ENCODE measurements around the gene ADIPOR2.
"Not testable (repeated sequence)": the region's sequence is repeated elsewhere in the genome, so short reads cannot be mapped to it uniquely, and the experiment has no call there.

Gene ADIPOR2

DNA sequence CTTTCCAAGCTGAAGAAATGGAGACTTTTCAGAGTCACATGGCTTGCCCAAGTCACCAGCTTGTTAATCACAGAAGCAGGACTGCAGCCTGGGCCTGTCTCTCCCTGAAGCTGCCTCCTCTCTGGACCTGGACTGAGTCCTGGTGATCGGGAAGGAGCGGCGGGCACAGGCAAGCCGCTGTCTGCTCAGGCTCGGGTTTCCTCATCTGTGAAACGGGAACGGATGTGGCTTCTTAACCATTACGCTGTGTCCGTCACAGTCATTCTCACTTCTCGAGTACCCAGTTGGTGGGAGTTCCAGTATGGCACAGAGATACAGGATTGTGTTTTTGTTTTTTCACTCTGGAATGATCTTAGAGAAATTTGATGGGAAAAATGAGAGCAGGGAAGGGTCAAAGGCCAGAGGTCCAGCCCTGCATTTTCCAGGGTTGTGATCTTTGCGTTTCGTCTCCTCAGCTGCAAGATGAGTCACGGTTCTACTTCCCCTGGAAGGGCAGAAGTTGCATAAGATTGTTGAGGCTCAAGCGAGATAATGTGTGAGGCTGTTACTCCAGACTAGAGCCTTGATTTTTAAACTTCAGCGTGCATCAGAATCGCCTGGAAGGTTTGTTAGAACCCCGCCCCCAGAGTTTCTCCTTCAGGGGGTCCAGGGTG, 121.9 kb downstream of the ADIPOR2 start:
- DNase-seq (ENCODE audit: low spot score), result no peak

DNA sequence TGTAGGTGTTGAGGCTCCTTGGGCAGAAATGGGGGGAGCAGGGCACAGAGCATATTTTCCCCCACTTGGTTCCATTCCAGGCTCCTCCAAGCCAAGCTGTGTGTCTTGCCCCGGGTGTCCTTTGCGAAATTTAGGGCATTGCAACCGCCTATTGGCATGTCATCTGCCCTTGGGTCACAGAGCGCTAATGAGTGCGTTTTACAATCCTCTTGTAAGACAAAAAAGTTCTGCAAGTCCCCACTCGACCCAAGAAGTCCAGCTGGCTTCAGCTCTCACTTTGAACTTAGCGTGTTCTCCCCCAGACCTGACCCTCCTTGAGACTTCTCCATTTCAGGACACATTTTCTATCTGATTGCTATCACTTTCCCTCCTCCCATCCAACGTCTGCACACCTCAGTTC, 123.4 kb downstream of the ADIPOR2 start:
- no peak for DNase-seq (ENCODE audit: low spot score)

DNA sequence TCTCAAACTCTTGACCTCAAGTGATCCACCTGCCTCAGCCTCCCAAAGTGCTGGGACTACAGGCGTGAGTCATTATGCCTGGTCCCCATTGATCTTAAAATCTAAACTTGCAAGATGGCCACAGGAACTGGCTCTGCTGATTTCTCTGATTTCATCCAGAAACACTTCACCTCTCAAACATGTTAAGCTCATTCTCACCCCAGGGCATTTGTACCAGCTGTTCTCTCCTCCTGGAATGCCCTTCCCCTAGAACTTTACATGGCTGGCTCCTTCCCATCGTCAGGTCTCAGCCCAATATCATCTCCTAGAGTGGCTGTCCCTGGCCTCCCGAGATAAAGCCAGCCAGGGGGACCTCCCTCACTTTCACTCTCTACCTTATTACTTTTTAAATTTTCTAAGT, 124.2 kb downstream of the ADIPOR2 start:
- DNase-seq (ENCODE audit: low spot score), result no peak

DNA sequence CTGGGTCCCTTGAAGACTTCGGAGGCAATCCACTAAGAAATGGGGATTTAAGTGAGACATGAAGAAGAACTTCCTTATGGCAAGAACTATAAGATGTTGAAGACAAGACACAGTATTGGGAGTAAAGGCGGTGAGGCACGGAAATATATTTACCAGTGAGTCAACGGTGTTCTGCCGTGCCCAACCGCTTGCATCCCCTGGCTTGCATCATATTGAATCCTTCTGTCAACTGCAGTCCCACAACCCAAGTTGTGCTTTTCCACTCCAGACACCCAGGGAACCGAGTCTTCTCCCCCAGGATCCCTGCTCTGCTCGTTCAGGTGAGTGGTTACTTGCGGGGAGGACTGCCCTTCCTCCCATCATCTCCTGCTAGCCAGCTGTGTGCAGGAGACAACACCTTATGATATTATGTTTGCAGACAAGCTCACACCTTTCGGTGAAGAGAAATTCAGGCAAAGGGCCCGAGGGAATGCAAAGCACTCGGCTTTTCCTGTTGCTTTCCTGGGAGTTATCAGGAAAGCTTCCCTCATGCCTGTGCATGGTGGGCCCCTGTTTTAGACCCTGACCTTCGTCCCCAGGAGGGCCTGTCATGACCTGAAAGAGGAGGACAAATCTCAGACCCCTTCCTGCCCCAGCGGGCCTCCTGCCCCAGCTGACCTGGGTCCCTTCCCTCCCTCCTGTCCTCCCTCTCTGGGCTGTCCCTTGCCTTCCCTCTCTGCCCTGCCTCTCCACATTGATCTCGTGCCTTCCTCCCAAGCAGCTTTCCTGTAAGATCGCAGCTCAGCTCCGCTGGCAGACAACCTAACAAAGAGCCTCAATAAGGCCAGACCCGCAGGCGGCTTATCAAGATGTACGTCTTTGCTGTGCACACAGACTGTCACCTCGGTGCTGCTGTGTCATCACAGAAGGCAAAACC, 125.2 kb downstream of the ADIPOR2 start:
- DNase-seq (ENCODE audit: low spot score), result no peak

DNA sequence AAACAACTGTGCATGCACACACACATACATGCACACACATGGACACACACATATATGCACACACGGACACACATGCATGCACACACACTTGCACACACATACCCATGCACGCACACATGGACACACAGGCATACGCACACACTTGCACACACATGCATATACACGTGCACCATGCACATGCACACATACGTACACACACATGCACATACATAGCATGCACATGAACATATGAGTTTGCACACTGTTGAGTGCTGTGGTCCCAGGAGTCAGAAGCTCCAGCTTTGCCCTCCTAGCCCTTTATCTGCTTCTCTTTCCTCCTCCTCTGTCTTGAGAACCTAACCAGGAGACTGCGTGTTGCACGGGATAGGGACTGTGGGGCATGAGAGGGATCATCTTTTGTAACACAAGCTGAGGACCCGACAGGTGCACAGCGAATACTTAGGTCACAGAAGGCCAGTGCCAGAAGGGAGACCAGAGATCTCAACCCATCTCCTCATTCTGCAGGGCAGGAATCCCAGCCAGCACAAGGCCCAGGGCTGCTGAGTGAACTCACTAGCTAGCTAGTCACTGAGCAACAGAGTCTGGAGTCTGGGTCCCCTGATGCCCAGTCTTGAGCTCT, 126.0 kb downstream of the ADIPOR2 start:
- DNase-seq (ENCODE audit: low spot score), result no peak

DNA sequence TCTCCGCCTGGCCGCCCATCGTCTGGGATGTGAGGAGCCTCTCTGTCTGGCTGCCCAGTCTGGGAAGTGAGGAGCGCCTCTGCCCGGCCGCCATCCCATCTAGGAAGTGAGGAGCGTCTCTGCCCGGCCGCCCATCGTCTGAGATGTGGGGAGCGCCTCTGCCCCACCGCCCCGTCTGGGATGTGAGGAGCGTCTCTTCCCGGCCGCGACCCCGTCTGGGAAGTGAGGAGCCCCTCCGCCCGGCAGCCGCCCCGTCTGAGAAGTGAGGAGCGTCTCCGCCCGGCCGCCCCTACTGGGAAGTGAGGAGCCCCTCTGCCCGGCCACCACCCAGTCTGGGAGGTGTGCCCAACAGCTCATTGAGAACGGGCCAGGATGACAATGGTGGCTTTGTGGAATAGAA, 127.1 kb downstream of the ADIPOR2 start:
- DNase-seq (ENCODE audit: low spot score), result not testable (repeated sequence)

DNA sequence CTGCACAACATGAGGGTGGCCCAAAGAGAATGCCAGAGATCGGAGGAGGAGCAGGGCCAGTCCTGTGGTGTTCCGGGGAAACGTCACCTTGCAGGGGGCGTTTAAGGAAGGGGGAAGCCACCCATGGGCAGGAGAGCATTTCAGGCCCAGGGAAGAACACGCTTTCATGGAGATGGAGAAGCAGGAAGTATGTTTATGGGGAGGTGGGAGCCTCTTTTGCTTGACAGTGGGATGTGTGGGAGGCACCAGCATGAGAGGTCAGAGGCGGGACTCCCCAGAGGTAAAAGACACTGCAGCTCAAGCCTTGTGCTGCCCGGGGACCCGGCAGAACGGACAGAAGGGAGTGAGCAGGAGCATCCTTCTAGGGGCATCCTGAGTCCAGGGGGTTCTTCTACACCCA, 128.2 kb downstream of the ADIPOR2 start:
- DNase-seq (ENCODE audit: low spot score), result no peak

DNA sequence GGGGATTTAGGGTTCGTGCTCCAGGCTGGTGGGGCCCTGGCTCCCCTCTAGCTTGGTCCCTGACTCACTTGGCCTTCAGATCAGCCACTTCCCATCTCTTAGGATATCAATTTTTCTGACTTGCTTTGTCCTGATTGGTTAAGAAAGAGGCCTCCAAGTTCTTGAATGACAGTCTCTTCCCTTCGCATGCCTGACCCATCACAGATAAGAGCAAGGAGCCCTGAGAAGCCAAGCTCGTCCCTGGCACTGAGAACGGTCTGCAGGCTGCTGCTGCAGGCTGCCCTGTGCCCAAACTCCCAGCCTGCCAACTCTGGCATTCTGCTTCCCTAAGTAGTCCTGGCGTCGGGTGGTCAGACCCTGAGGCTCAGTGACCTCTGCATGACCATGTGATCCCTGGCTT, 128.7 kb downstream of the ADIPOR2 start:
- peak; percentile 41 for DNase-seq (ENCODE audit: low spot score)

DNA sequence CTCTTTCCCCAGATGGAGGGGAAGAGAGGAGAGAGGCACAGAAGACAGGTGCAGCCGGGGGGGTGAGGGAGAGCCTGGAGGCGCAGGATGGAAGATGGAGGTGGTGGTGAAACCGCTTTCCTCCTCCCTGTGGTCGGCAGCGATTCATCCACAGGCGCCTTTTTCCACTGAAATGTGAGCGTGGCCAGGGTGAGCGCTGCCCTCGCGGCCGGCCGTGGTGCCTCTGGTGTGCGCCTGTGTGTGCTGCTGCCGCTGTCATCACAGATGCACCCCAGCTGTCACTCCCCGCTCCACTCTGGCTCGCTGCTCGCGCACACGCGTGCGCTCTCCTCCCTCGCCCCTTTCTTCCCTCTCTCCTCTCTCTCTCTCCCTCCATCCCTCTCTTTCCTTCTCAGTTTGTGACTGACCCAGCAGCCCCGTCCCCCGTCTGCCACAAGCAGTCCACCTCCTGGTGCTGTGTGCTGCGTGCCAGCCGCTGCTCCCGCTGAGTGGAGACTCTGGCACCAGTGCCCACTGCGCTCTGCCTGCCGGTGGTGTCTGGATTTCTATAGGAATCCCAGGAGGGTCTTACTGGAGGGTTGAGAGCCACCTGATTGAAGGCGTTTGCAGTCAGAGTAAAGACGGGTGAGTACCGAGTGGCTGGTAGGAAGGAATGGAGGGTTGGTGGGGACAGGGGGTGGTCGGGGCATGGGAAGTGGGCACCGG, 129.5 kb downstream of the ADIPOR2 start, which contains the start of gene LRTM2:
Gene LRTM2, plus strand, starts transcription at position 375 of the 705 bp plus-strand sequence. CDS start 7,584 bp downstream, outside the sequence.
- no peak for DNase-seq (ENCODE audit: low spot score)

DNA sequence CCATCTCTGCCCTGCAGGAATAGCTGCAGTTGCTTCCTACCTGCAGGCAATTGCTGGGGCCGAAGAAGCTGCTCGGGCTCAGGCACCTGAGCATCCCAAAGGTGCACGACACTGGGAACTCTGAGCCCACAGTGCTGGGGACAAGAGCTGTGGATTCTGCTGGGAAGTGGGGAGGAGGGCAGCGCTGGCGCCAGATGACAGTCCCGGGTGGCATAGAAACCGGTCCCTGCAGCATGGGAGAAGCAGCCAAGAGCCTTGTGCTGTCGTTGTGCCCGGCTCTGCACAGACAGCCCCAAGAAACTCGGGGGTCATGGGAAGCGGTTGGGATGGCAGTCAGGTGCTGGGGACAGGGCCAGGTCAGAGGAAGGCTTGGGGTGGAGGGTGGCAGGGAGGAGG, 130.0 kb downstream of the ADIPOR2 start:
- no peak for DNase-seq (ENCODE audit: low spot score)

DNA sequence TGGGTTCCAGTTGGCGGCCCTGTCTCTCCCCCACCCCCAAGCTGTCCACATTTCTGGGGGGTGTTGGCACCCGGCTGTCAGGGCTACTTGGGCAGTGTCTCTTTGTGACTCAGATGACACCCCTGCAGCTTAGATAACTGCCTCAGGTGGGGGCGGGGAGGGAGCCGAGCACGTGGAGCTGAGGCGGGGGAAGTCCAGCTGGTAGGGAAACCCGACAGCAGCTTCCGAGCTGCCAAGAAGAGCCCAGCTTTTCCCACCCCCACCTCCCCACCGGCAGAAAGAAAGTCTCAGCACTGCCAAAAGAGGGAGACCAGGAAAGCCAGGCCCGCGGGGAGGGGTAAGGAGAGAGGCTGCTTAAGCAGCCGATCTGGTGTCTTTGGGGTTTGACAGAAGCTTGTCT, 130.9 kb downstream of the ADIPOR2 start:
- no peak for DNase-seq (ENCODE audit: low spot score)

DNA sequence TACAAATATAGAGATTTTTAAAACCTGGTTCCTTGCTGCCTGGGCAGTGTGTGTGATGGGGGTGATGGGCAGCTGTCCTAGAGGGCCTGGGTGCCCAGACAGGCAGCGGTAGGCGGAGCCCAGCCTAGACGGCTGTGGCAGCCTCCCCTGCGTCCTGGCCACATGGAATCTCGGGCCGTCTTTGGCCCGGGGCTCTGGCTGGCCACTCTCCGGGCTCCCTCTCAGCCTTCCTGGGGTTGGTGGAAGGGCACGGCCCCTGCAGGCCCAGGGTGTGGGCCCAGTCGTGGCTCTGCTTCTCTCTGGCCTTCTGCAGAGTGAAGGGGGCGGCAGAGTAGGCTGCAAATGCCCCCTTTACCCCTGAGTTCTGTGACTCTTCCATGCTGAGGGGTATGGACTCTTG, 131.8 kb downstream of the ADIPOR2 start:
- DNase-seq (ENCODE audit: low spot score), result no peak

DNA sequence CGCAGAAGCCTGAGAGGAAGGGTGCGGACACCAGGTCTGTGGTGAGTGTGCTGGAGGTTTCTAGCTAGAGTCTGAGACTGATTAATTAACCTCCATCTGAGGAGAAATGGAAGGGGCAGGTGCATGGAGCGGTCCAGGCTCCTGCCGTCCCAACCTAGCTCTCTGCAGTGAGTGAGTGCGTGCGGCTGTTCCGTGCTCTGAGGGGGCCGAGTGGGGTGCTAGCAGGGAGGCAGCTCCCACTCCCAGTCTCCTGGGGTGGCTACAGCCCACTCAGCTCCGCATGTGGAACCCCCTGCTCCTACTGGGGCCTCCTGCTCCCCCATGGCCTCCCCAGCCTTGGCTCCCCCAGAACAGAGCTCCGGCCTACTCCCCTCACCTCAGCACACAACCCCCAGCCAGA, 132.4 kb downstream of the ADIPOR2 start:
- DNase-seq (ENCODE audit: low spot score), result no peak

DNA sequence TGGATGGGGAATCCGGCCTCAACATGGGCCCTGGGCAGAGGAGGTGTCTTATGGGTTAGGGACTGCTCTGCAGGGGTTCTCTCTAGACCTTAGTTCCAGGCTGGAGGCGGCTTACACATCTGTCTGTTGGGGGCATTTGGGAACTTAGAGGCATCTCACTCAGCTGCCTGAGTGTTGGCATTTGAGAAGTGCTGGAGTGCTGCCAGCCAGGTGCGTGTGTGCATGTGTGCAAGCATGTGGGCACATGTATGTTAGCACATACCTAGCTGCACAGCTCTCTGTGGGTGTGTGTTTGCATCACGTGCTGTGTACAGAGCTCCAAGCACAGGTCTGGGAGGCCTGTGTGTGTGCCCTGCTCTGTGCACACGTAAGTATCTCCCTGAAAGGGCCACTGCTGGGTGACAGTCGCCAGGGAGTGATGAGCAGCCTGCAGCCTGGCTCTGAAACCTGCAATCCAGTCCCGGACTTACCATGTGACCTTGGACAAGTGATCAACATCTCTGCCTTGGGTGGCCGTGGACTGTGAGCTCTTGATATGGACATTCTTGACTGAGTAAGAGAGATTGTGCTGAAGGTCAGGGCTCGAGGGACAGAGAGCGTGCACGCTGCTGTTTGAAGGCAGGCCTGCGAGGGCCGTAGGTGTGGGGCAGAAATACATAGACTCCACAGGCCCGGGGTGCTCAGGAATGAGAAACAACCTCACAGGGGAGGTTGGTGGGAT, 134.7 kb downstream of the ADIPOR2 start:
- no peak for DNase-seq (ENCODE audit: low spot score)

DNA sequence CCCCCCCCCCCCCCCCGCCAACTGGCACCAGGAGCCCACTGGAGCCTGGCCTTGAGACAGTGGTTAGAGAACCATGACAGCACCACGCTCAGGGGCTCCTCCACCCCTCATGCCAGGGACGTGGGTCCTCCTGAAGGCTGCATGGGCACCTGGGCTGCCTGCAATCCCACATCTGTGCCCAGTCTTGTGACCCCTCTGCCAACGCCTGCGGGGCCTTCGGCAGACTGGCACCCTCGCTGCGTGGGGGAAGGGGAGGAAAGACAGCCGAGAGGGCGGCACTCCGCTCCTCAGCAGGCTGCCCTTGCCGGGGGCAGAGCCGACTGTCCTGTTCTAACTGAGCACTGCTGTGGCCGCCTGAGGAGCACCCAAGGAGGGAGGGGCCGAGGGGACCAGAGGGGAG, 135.5 kb downstream of the ADIPOR2 start:
- DNase-seq (ENCODE audit: low spot score), result no peak

DNA sequence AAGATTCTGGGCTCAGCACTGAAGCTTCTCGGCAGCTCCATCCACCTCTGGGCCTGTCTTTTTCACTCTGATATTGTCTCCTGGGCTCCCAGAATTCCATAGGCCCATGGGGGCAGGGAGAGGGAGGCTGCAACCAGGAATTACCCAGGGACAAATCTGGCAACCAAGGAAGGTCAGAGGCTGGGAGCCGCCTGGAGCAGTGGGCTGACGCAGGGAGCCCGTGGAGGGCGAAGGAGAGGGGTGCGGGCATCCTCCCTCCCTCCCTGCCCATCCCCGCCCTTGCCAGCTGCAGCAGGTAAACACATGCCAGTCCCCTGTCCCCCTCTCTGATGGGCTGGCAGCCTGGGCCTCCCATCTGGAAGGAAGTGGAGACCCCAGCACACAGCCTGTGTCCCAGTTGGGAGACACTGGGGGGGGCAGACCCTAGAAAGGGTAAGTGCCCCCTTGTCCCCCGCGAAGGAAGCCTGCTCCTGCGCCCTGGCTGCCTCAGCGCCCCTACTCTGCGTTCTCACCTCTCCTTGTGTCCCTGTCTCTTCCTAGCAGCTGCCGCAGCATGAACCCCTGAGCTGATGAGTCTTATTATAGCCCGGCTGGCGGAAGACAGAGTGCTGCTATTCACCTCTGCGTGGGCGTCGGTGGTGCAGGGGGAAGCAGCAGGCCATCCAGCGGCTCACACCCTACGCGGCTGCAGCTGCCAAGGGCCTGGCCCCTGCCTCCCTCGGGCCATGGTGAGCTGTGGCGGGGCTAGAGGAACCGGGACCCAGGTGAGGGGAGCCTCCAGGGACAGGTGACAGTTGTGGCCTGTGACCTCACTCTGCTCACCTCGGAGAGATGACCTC, 136.2 kb downstream of the ADIPOR2 start:
- DNase-seq (ENCODE audit: low spot score), result no peak

DNA sequence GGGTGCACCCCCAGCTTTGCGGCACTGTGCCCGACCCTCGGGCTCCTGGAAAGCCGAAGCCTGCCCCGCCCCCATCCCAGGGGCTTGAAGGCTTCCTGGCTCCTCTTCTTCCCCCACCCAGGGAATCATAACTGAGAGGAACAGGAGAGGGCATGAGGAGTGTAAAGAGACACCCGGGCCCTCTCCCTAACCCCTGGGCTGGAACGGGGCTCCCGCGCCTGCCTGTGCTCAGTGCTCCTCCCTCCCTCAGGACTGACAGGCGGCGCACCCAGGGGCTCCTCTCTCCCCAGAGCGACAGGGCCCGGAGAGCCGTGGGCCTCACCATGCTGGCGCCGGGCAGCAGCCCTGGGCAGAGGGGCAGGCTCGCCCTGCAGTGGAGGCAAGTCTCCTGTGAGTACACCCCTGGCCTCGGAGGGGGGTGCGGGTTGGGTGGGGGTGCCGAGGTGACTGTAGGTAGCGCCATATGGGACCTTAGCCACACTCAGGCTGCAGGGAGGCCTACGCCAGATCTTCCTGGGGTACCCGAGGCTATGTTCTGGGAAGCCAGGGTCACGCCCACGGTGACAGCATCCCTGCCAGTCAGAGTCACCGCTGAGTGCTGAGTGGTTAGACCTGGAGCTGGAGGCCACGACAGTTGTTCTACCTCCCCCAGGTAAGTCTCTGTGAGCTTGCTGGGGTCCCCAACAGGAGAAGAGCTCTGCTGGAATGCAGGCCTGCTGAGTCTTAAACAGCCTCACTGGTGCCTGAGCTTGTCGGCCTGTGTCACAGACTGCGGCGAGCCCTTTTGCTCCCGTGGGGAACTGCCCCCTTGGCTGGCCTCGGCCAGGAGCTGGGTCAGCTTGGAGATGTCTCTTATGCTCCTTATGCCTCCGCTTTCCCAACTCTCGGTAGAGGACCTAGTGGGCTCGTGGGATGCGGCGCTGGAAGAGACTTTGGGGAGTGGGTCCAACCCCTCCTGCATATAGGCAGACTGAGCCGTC, 137.2 kb downstream of the ADIPOR2 start:
- DNase-seq (ENCODE audit: low spot score), result no peak

DNA sequence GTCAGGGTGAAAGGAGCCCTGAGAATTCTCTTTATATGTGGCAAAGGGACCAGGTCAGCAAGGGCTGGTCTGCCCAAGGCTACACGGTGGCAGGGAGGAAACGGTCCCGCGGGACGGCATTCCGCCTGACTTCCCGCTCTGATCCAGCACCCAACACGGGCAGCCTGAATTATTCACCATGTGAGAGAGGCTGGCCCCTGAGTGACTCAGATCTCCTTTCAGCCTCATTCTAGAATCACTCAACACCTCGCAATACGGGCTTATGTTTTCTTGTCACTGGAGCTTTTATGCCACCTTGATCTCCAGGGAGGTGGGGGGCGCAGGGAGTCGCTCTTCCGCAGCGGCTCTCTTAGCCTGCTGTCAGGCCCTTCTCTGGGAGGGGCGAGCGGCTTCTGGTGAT, 138.0 kb downstream of the ADIPOR2 start:
- DNase-seq (ENCODE audit: low spot score), result no peak

DNA sequence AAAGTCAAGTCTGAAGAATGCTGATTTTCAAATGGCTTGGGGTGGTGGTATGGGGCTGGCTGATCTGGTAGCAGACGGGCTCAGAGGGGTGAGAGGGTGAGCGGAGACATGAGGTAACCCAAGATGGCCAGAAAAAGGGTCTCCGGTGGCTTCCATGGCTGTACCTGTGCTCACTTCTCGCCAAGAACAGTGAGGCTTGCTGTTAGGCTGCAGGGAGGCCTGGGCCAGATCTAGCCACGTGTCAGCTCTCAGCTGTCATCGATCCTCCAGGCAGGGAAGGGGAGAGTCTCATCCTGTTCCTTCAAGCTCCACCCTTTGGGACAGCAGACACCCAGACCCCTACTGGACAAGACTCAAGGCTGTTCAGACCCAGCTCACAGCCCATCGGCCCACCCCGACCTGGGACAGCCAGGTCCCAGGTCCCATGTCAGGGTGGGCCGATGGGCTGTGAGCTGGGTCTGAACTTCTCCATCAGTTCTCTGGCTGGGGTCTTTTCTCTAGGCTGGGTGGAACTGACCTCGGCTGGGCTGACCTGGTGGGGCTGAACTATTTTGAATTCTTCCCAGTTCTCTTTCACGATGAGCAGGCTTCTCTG, 138.5 kb downstream of the ADIPOR2 start:
- no peak for DNase-seq (ENCODE audit: low spot score)

Data from hematopoietic multipotent progenitor cell treated with erythropoietin and hydrocortisone succinate and interleukin-3 and kit ligand, for 15 days (in vitro differentiated cells).